H1 (cell line): ENCODE data around the gene DPYSL3. TPM values are rescaled to one million over a fixed set of nuclear protein-coding genes. Genes with fewer than 3 reads are reported as not detected.
A peak's percentile ranks its signal among the peaks of the same experiment; 100 is the strongest.

ENCODE experiments used
- CTCF ChIA-PET: fragments of 300-600 bp; sonication (Branson Sonifier 250); formaldehyde crosslinking; loops from one replicate; lab custom pipeline; 2021; ENCODE audit not compliant: partially characterized antibody; lab: Charles Lee
- POLR2A ChIA-PET: fragments of 300-600 bp; sonication (Branson Sonifier 250); formaldehyde crosslinking; loops from one replicate; lab custom pipeline; 2021; ENCODE audit warnings: inconsistent platforms; ENCODE audit not compliant: partially characterized antibody; lab: Charles Lee
- DNase-seq, 2 experiments: peaks; one replicate each; pipeline versions ENCODE4 v3.0.0 to v3.0.0-alpha.2; 2010 to 2022; ENCODE audit warnings: low spot score in 2 of 2, low read depth in 1 of 2, mixed read lengths in 1 of 2
- FAIRE-seq: peaks from 2 replicates; lab custom pipeline; 2011; peaks lifted over from hg19 to GRCh38; lab: Jason Lieb, UNC
- H2AFZ ChIP-seq: 2 replicates; pipeline ENCODE4 v1.8.1; 2012; ENCODE audit warnings: low read length, inconsistent platforms
- H2AK5ac ChIP-seq: 2 replicates; pipeline ENCODE4 v1.6.1; 2013; ENCODE audit warnings: low read depth, low read length
- H2BK120ac ChIP-seq: replicated peaks from 2 replicates; pipeline ENCODE3; 2013; ENCODE audit warnings: low read depth, low read length, inconsistent platforms
- H2BK12ac ChIP-seq: 2 replicates; pipeline ENCODE4 v1.6.1; 2013; ENCODE audit warnings: low read depth, low read length
- H2BK15ac ChIP-seq: 2 replicates; pipeline ENCODE4 v1.6.1; 2013; ENCODE audit warnings: low read length
- H2BK20ac ChIP-seq: 2 replicates; pipeline ENCODE4 v1.6.1; 2013; ENCODE audit warnings: low read length
- H2BK5ac ChIP-seq: 2 replicates; pipeline ENCODE4 v1.6.1; 2013; ENCODE audit warnings: low read depth, low read length
- H3K14ac ChIP-seq: 2 replicates; pipeline ENCODE4 v1.6.1; 2013; ENCODE audit warnings: inconsistent platforms; ENCODE audit not compliant: insufficient read length
- H3K18ac ChIP-seq: 2 replicates; pipeline ENCODE4 v1.6.1; 2013; ENCODE audit warnings: low read length; ENCODE audit errors: extremely low read depth
- H3K23ac ChIP-seq: 2 replicates; pipeline ENCODE4 v1.6.1; 2013; ENCODE audit warnings: inconsistent platforms; ENCODE audit not compliant: insufficient read length
- H3K23me2 ChIP-seq: 2 replicates; pipeline ENCODE4 v1.6.1; 2013; ENCODE audit warnings: low read depth, low read length
- H3K27ac ChIP-seq: 2 replicates; pipeline ENCODE4 v1.6.1; 2011; ENCODE audit warnings: low read depth, low read length, inconsistent platforms
- H3K27me3 ChIP-seq, 4 experiments: replicated peaks in 1 of 4; 1 replicate in 1 of 4; 2 replicates in 3 of 4; pipeline versions ENCODE4 v1.6.1 to v1.8.1; 2011 to 2013; ENCODE audit warnings: low read length in 3 of 4, mild to moderate bottlenecking in 3 of 4, inconsistent platforms in 2 of 4, mixed read lengths in 2 of 4, moderate library complexity in 1 of 4; ENCODE audit not compliant: control insufficient read depth in 3 of 4, insufficient read depth in 3 of 4; ENCODE audit errors: extremely low read depth in 1 of 4
- H3K36me3 ChIP-seq, 4 experiments: 2 replicates each; pipeline versions ENCODE4 v1.6.1 to v1.8.1; 2011 to 2013; ENCODE audit warnings: mild to moderate bottlenecking in 4 of 4, low read length in 3 of 4, moderate library complexity in 2 of 4, control low read depth in 1 of 4, inconsistent platforms in 1 of 4; ENCODE audit not compliant: insufficient read depth in 4 of 4, control insufficient read depth in 2 of 4
- H3K4ac ChIP-seq: replicated peaks from 2 replicates; pipeline ENCODE3; 2013; ENCODE audit warnings: low read length, low read depth, mixed read lengths, inconsistent platforms; ENCODE audit not compliant: insufficient read length
- H3K4me1 ChIP-seq, 4 experiments: replicated peaks in 1 of 4; 1 replicate in 1 of 4; 2 replicates in 3 of 4; pipeline versions ENCODE4 v1.6.1 to v1.8.1; 2011 to 2013; ENCODE audit warnings: low read length in 3 of 4, inconsistent platforms in 2 of 4, mixed read lengths in 1 of 4; ENCODE audit not compliant: insufficient read depth in 4 of 4, control insufficient read depth in 3 of 4
- H3K4me2 ChIP-seq, 2 experiments: 2 replicates each; pipeline versions ENCODE4 v1.6.1 to v1.8.1; 2011 to 2013; ENCODE audit warnings: low read depth in 2 of 2, low read length in 2 of 2, control low read depth in 1 of 2, inconsistent platforms in 1 of 2, mild to moderate bottlenecking in 1 of 2; ENCODE audit not compliant: insufficient read depth in 1 of 2
- H3K4me3 ChIP-seq, 4 experiments: fragments of 200-600, 300-600 bp in 1 of 4; sonication (generic), shearing (Covaris generic), sonication (Bioruptor Twin) in 1 of 4; 2 replicates each; pipeline versions ENCODE4 v1.5.1 to v1.8.1; 2011 to 2016; ENCODE audit warnings: low read length in 4 of 4, low read depth in 3 of 4, control low read depth in 2 of 4, inconsistent platforms in 2 of 4, mild to moderate bottlenecking in 2 of 4, mixed read lengths in 1 of 4, moderate library complexity in 1 of 4; ENCODE audit not compliant: insufficient read depth in 2 of 4; ENCODE audit errors: extremely low read depth in 1 of 4
- H3K56ac ChIP-seq: replicated peaks from 2 replicates; pipeline ENCODE3; 2013; ENCODE audit warnings: low read depth, mild to moderate bottlenecking, mixed read lengths, low read length, inconsistent platforms; ENCODE audit not compliant: insufficient read length
- H3K79me1 ChIP-seq: 2 replicates; pipeline ENCODE4 v1.6.1; 2013; ENCODE audit warnings: low read depth, low read length, control low read depth
- H3K79me2 ChIP-seq, 2 experiments: 2 replicates each; pipeline versions ENCODE4 v1.6.1 to v1.8.1; 2012 to 2013; ENCODE audit warnings: low read length in 2 of 2, mild to moderate bottlenecking in 2 of 2, inconsistent platforms in 1 of 2; ENCODE audit not compliant: insufficient read depth in 2 of 2, control insufficient read depth in 1 of 2
- H3K9ac ChIP-seq, 4 experiments: replicated peaks in 1 of 4; 1 replicate in 1 of 4; 2 replicates in 3 of 4; pipeline versions ENCODE4 v1.6.1 to v1.8.1; 2011 to 2013; ENCODE audit warnings: low read depth in 3 of 4, low read length in 3 of 4, control low read depth in 2 of 4, mild to moderate bottlenecking in 2 of 4, moderate library complexity in 2 of 4, inconsistent platforms in 1 of 4; ENCODE audit errors: extremely low read depth in 1 of 4
- H3K9me3 ChIP-seq, 2 experiments: 2 replicates each; pipeline versions ENCODE4 v1.6.1 to v1.8.1; 2012 to 2013; ENCODE audit warnings: mild to moderate bottlenecking in 2 of 2, moderate library complexity in 2 of 2, control low read depth in 1 of 2, inconsistent platforms in 1 of 2, low read depth in 1 of 2, low read length in 1 of 2, mixed read lengths in 1 of 2; ENCODE audit not compliant: insufficient read depth in 2 of 2
- H4K20me1 ChIP-seq, 2 experiments: replicated peaks in 1 of 2; 2 replicates each; pipeline versions ENCODE3 to v1.8.1; 2011 to 2013; ENCODE audit warnings: inconsistent platforms in 2 of 2, low read length in 2 of 2, mild to moderate bottlenecking in 1 of 2; ENCODE audit not compliant: insufficient read depth in 2 of 2, control insufficient read depth in 1 of 2
- H4K5ac ChIP-seq: 2 replicates; pipeline ENCODE4 v1.6.1; 2013; ENCODE audit warnings: low read length, low read depth, mixed read lengths, inconsistent platforms; ENCODE audit not compliant: insufficient read length
- H4K8ac ChIP-seq: 2 replicates; pipeline ENCODE4 v1.8.0; 2013; ENCODE audit warnings: mild to moderate bottlenecking, moderate library complexity, low read length, inconsistent platforms; ENCODE audit not compliant: insufficient read depth; ENCODE audit errors: extremely low read depth
- H4K91ac ChIP-seq: replicated peaks from 2 replicates; pipeline ENCODE3; 2013; ENCODE audit warnings: low read length, mixed read lengths, inconsistent platforms; ENCODE audit not compliant: insufficient read length
- ASH2L ChIP-seq: fragments of 200-600, 300-600 bp; sonication (generic); IDR thresholded peaks from one replicate; pipeline ENCODE4 v1.7.1; 2017; ENCODE audit warnings: low read length
- GTF2F1 ChIP-seq: IDR thresholded peaks from 2 replicates; pipeline ENCODE4 v1.6.1; 2012; ENCODE audit warnings: low read depth, low read length, improper control_type of control experiment, borderline replicate concordance
- HDAC2 ChIP-seq, 2 experiments: fragments of 300-600 bp in 1 of 2; sonication (generic) in 1 of 2; IDR thresholded peaks; 2 replicates each; pipeline ENCODE4 v1.6.1; 2011 to 2012; ENCODE audit warnings: low read depth in 2 of 2, low read length in 2 of 2, mild to moderate bottlenecking in 2 of 2, moderate library complexity in 2 of 2, borderline replicate concordance in 1 of 2, inconsistent platforms in 1 of 2
- RAD21 ChIP-seq, 2 experiments: IDR thresholded peaks in 1 of 2; conservative IDR thresholded peaks in 1 of 2; 2 replicates each; pipeline ENCODE4 v1.6.1; 2011; ENCODE audit warnings: low read depth in 2 of 2, low read length in 2 of 2, improper control_type of control experiment in 1 of 2, inconsistent platforms in 1 of 2, mild to moderate bottlenecking in 1 of 2, moderate library complexity in 1 of 2
- RNF2 ChIP-seq: fragments of 200-900, 300-1000 bp; sonication (generic); IDR thresholded peaks from 2 replicates; pipeline ENCODE4 v1.7.1; 2016; ENCODE audit warnings: borderline replicate concordance, low read depth, mild to moderate bottlenecking, antibody characterized with exemption, low read length; ENCODE audit not compliant: poor library complexity, severe bottlenecking; ENCODE audit errors: missing control alignments
- SUZ12 ChIP-seq: fragments of 200-600 bp; sonication (generic); IDR thresholded peaks from 2 replicates; pipeline ENCODE4 v1.6.1; 2012; ENCODE audit warnings: mild to moderate bottlenecking, inconsistent platforms, low read length, moderate library complexity, mixed read lengths
- TAF7 ChIP-seq: optimal IDR thresholded peaks from 2 replicates; pipeline ENCODE3; 2011; ENCODE audit warnings: low read depth, mild to moderate bottlenecking, inconsistent platforms, low read length, moderate library complexity, borderline replicate concordance
- YY1 ChIP-seq: IDR thresholded peaks from 2 replicates; pipeline ENCODE4 v1.6.1; 2011; ENCODE audit warnings: low read depth, mild to moderate bottlenecking, low read length
- WGBS, 2 experiments: shearing (Covaris generic) in 1 of 2; methylation state at CpG; one replicate each; pipeline versions ENCODE4 v1.1.6 to v1.1.7; 2013 to 2015; ENCODE audit warnings: low lambda C conversion rate in 2 of 2, mixed read lengths in 2 of 2, inconsistent platforms in 1 of 2, low coverage in 1 of 2, missing lambda C conversion rate in 1 of 2; ENCODE audit not compliant: insufficient replicate concordance in 2 of 2, insufficient coverage in 1 of 2, insufficient read length in 1 of 2; ENCODE audit errors: extremely low coverage in 1 of 2, missing lambda C conversion rate in 1 of 2; 5-methylcytosine and 5-hydroxymethylcytosine counted together
- polyA plus RNA-seq, 7 experiments: library from polyadenylated mRNA; depleted of rRNA in 3 of 7; stranded (reverse) in 5 of 7; unstranded in 2 of 7; fragments of >200 nt in 5 of 7; fragments of 200-250 nt in 2 of 7; gene quantifications; 1 replicate in 5 of 7; 2 replicates in 1 of 7; 4 replicates in 1 of 7; pipeline versions ENCODE4 v1.2.1 to v1.2.3, GENCODE V29; 2011 to 2013; ENCODE audit warnings: missing spikeins in 2 of 7, mixed read lengths in 2 of 7
- total RNA-seq: library from RNA; stranded (reverse); fragmentation: NEBNext Ultra II Directional; extraction: Animal tissue kit (Norgen Biotek cat#: 25700); gene quantifications from 2 replicates; pipeline ENCODE4 v1.2.1, GENCODE V29; 2021
- TF ChIP-seq, protein P1 (sequence below): IDR thresholded peaks from 2 replicates; pipeline ENCODE4 v1.6.1; 2011; ENCODE audit warnings: low read depth, mild to moderate bottlenecking, low read length; ENCODE audit not compliant: insufficient read depth

DPYSL3 gene
- total and polyA plus RNA-seq, 2 of the 8 experiments (the other 6 are each of a cell fraction or from before 2014, with no cell fraction given), result 268 to 387 TPM

DNA sequence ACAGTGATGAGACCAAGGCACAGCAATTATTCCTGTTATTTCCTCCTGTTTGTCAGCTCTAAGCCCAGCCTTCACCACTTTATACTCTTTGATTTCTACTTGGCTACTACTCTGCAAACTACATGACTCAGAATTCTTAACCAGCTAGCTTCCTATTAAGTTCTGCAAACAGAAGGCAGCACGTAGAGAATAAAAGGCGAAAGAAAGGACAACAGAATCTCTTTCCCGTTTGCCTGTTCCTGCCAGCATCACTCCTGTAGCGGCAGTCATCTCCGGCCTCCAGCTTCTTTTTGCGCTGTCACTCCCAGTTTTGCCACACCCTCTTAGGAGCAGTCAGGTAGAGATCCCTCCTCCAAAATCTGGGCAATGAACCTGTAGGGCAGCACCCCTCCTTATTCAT lies 29.9 kb downstream of the DPYSL3 start:
- Histone ChIP-seq H3K4me1 (peaks cover 0 to 18% (median 16%) of the 10 kb centered on the region in 4 experiments; a peak in 5 of 7 replicates), H3K4ac (no peak overlapping the region), H3K9ac (no peak overlapping the region), H3K14ac (no peak overlapping the region), H3K9me3 (no peaks in the 10 kb centered on the region), H4K5ac (no peak overlapping the region), H2BK12ac (no peak overlapping the region), H2BK120ac (no peak overlapping the region), H2AFZ (no peak overlapping the region), H3K79me1 (0 out of 2 replicates have a peak, but pooled peaks cover 2% of the 10 kb centered on the region), H4K8ac (no peak overlapping the region), H3K79me2 (peaks cover 0 to 92% of the 10 kb centered on the region in 2 experiments; a peak in 3 of 4 replicates), H2AK5ac (no peak overlapping the region), H2BK5ac (no peak overlapping the region), H3K36me3 (no peaks in the 10 kb centered on the region), H3K27ac (no peak overlapping the region), H4K91ac (no peak overlapping the region), H3K18ac (no peak overlapping the region), H3K4me2 (peak overlapping the region in 1 of 2 experiments; percentile 29; a peak in 1 of 4 replicates), H3K56ac (no peak overlapping the region), H3K27me3 (no peaks in the 10 kb centered on the region), H3K4me3 (no peak overlapping the region), H2BK15ac (no peak overlapping the region), H2BK20ac (no peak overlapping the region), H3K23me2 (no peaks in the 10 kb centered on the region), H4K20me1 (no peaks in the 10 kb centered on the region), H3K23ac (no peak overlapping the region)
- 64% methylated on average over 6 of the region's 6 CpGs; no CpG with 5 or more reads in 1 of the 2 experiments for WGBS, 2 experiments
- POLR2A ChIA-PET, result interaction anchor here (0.8 to 1.5 kb wide), 6 partner anchors 11 to 92 kb away, joined by 3 to 4 read pairs (median 4); no protein-coding TSS in a partner anchor
- DNase-seq, result no peak
- CTCF ChIA-PET, result interaction anchor here (1.3 to 6.8 kb wide), 6 partner anchors 10 to 99 kb away, joined by 6 to 68 read pairs (median 14); partner anchors contain the start of gene DPYSL3
- FAIRE-seq, result peak; percentile 78
- TF ChIP-seq GTF2F1 (no peak), RNF2 (no peak), HDAC2 (IDR thresholded peaks at IDR 0.05; ENCODE audit: borderline replicate concordance in 1 of 2, low read depth in 2 of 2, low read length in 2 of 2) (no peak), YY1 (no peak), TAF7 (no peak), ASH2L (no peak), RAD21 (IDR thresholded peaks at IDR 0.05 in 1 of 2, conservative IDR thresholded peaks at IDR 0.05 in 1 of 2; ENCODE audit: low read depth in 2 of 2, low read length in 2 of 2) (no peak), SUZ12 (no peak)
- TF ChIP-seq, protein P1, sequence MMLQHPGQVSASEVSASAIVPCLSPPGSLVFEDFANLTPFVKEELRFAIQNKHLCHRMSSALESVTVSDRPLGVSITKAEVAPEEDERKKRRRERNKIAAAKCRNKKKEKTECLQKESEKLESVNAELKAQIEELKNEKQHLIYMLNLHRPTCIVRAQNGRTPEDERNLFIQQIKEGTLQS, result no peak
